Muscle layer of colon (tissue), 2 donors: ENCODE results near the gene GEMIN7.

Experiments used
- H3K27ac ChIP-seq: one replicate; pipeline ENCODE4 v1.7.0; 2013; ENCODE audit warnings: low read depth, mild to moderate bottlenecking, low read length, moderate library complexity
- H3K27me3 ChIP-seq, 2 donors: one replicate each; pipeline ENCODE4 v1.7.0; 2013; ENCODE audit warnings: low read length in 2 of 2, mild to moderate bottlenecking in 2 of 2; ENCODE audit not compliant: insufficient read depth in 2 of 2, control insufficient read depth in 1 of 2
- H3K36me3 ChIP-seq: one replicate; pipeline ENCODE4 v1.7.0; 2013; ENCODE audit warnings: mild to moderate bottlenecking, low read length; ENCODE audit not compliant: insufficient read depth
- H3K4me1 ChIP-seq: one replicate; pipeline ENCODE4 v1.7.0; 2013; ENCODE audit warnings: mild to moderate bottlenecking, low read length; ENCODE audit not compliant: insufficient read depth
- H3K4me3 ChIP-seq, 2 donors: one replicate each; pipeline ENCODE4 v1.7.0; 2013; ENCODE audit warnings: low read length in 2 of 2, low read depth in 1 of 2, mild to moderate bottlenecking in 1 of 2, moderate library complexity in 1 of 2
- H3K9ac ChIP-seq: one replicate; pipeline ENCODE4 v1.7.0; 2013; ENCODE audit warnings: low read length
- H3K9me3 ChIP-seq: one replicate; pipeline ENCODE4 v1.7.0; 2013; ENCODE audit warnings: mild to moderate bottlenecking, low read length
- donor health status: abdominal sarcoma.
- donor health status: Adenocarcinoma of cecum.

Gene GEMIN7

GRCh38 chr19:45094137-45094536 is 15.1 kb downstream of the GEMIN7 start:
- H3K36me3 ChIP-seq, result no peaks in the 10 kb centered on the region
- peaks cover 58% of the 10 kb centered on the region for H3K4me1 ChIP-seq
- H3K9ac ChIP-seq, result peak overlapping the region; percentile 97
- H3K27ac ChIP-seq, result no peak overlapping the region
- no peaks in the 10 kb centered on the region for H3K27me3 ChIP-seq
- no peaks in the 10 kb centered on the region for H3K9me3 ChIP-seq
- peak overlapping the region; percentile 89 to 90 for H3K4me3 ChIP-seq

DNA sequence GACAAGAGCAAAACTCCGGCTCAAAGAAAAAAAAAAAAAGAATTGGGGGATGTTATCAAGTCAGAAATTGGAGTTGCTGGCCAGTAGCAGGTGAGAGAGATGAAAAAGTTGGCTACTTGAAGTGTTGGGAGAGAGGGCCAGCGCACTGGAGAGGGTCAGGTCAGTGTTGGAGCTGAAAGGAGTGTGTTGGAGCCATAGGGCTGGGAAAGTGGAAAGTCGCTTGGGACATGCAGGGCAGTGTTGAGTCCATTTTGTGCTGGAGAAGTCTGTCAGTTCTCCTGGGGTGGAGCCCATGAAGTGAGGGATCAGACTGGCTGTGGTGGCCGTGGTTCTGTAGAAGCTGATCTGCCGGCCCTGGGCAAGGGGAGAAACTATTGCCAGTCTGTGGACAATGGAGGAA is 15.6 kb downstream of the GEMIN7 start:
- no peak overlapping the region for H3K27ac ChIP-seq
- H3K27me3 ChIP-seq, result no peaks in the 10 kb centered on the region
- H3K4me1 ChIP-seq, result peaks cover 62% of the 10 kb centered on the region
- H3K9me3 ChIP-seq, result no peaks in the 10 kb centered on the region
- H3K4me3 ChIP-seq, result peak overlapping the region in 1 of 2 donors; percentile 89
- H3K36me3 ChIP-seq, result no peaks in the 10 kb centered on the region
- no peak overlapping the region for H3K9ac ChIP-seq

DNA sequence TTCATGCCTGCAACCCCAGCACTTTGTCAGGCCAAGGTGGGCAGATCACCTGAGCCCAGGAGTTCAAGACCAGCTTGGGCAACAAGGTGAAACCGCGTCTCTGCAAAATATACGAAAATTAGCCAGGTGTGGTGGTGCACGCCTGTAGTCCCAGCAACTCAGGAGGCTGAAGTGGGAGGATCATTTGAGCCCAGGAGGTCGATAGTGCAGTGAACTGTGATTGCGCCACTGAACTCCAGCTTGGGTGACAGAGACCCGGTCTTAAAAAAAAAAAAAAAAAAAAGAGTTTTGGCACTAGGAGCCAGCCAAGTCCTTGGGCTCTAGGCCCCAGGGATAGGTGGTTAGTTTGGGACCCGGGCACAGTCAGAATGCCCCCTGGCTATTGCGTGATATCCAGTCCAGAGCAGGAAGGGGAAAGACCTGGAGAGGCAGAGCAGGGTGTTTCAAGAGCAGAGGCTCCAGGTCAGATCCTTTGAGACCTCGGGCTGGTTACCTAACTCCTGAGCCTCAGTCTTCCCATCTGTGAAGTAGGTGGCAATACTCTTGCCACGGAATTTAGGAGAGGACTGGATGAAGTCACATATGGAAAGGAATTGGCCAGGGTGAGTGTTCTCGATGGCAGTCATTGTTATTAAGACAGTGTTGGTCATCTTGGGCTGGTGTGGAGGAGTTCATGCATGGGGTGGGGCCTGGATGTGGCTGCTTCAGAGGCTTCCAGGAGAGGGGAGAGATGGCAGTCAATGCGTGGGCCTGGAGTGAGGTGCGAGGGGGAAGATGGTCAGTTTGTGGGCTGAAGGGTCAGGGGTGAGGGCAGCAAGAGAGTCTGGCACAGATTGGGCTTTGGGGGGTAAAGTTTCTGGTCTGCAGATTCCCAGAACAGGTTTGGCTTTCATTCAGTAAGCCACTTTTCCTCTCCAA is 16.7 kb downstream of the GEMIN7 start:
- H3K36me3 ChIP-seq, result no peaks in the 10 kb centered on the region
- H3K4me1 ChIP-seq, result peaks cover 60% of the 10 kb centered on the region
- H3K9me3 ChIP-seq, result no peaks in the 10 kb centered on the region
- H3K4me3 ChIP-seq, result no peak overlapping the region
- H3K27me3 ChIP-seq, result no peaks in the 10 kb centered on the region
- no peak overlapping the region for H3K9ac ChIP-seq
- H3K27ac ChIP-seq, result no peak overlapping the region

DNA sequence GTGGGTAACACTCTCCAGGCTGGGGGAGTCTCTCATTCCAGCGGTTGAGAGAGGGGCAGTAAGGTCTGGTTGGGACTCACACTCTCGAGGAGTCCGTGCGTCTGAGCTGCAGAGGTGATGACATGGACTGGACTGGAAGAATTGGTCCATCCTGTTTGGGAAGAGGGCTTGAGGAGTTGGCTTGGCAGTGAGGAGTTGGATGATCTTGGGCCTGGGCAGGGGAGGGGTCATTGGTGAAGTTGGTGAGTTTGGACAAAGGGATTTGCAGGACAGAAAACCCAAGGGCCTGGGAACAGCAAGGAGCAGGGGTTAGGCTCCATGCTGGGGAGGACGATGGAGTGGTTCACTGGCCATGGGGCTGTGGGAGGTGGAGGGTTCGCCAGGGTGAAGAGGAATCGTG is 17.6 kb downstream of the GEMIN7 start:
- Histone ChIP-seq H3K4me1 (peaks cover 56% of the 10 kb centered on the region), H3K4me3 (no peak overlapping the region), H3K9me3 (no peaks in the 10 kb centered on the region), H3K27me3 (no peaks in the 10 kb centered on the region), H3K36me3 (no peaks in the 10 kb centered on the region), H3K9ac (no peak overlapping the region), H3K27ac (no peak overlapping the region)

DNA sequence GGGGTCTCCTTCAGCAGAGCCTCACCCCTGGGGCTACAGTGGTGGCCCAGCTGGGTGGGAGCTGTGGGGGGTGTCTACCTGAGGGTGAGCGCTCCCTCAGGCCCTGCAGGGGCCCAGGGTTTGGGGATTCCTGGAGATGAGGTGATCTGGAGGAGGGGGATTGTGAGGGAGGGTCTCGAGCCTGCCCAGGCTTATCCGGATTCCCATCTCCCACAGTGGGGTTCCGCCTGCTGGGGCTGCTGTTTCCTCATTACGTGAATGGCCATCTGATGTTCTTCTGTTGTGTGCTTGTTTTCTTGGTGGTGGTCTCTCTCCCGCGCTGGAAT is 18.4 kb downstream of the GEMIN7 start:
- Histone ChIP-seq H3K4me1 (peaks cover 56% of the 10 kb centered on the region), H3K9me3 (no peaks in the 10 kb centered on the region), H3K4me3 (no peak overlapping the region), H3K27me3 (no peaks in the 10 kb centered on the region), H3K36me3 (no peaks in the 10 kb centered on the region), H3K9ac (no peak overlapping the region), H3K27ac (no peak overlapping the region)

GRCh38 chr19:45097776-45098520 is 18.9 kb downstream of the GEMIN7 start:
- Histone ChIP-seq H3K27me3 (no peaks in the 10 kb centered on the region), H3K9me3 (no peaks in the 10 kb centered on the region), H3K9ac (no peak overlapping the region), H3K27ac (no peak overlapping the region), H3K4me3 (no peak overlapping the region), H3K4me1 (peaks cover 56% of the 10 kb centered on the region), H3K36me3 (no peaks in the 10 kb centered on the region)

GRCh38 chr19:45098521-45099466 is 19.7 kb downstream of the GEMIN7 start:
- H3K27me3 ChIP-seq, result no peaks in the 10 kb centered on the region
- peaks cover 56% of the 10 kb centered on the region for H3K4me1 ChIP-seq
- no peaks in the 10 kb centered on the region for H3K9me3 ChIP-seq
- no peak overlapping the region for H3K4me3 ChIP-seq
- H3K36me3 ChIP-seq, result no peaks in the 10 kb centered on the region
- H3K9ac ChIP-seq, result no peak overlapping the region
- H3K27ac ChIP-seq, result no peak overlapping the region

DNA sequence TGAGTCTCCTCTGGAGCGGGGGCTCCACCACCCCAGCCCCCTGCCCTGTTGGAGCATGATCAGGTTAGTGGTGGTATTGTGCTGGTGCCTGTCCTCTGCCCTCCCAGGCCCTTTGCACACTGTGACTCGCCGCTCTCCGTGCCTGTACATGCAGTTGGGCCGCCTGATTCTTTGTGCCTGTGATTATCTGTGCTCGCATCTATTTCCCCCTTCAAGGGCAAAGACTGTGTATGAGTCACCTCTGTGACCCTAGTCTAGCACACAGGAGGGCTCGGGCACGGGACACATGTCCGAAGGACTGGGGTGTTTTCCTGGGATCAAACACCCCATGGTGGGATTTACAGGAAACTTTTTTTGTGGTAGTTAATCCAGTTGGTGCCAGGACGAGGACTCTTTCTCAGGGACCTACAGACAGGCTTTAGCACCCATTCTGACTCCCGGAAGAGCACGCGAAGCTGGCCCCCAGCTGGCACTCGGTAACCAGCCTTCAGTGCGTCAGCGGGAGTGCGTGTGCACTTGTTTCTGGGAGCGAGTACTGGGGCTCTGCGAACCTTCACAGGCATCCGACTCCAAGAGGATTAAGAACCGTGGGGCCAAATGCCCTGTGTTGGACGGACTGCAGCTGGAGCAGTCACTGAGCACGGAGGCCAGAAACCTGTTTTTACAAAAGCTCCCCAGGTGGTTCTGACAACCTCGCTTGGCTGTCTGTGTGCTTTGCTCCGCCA is 20.6 kb downstream of the GEMIN7 start:
- Histone ChIP-seq H3K27ac (no peak overlapping the region), H3K4me1 (peaks cover 49% of the 10 kb centered on the region), H3K4me3 (no peak overlapping the region), H3K9ac (no peak overlapping the region), H3K9me3 (no peaks in the 10 kb centered on the region), H3K36me3 (no peaks in the 10 kb centered on the region), H3K27me3 (no peaks in the 10 kb centered on the region)

- Histone ChIP-seq H3K9ac (no peak overlapping the region), H3K27me3 (no peaks in the 10 kb centered on the region), H3K36me3 (no peaks in the 10 kb centered on the region), H3K9me3 (no peaks in the 10 kb centered on the region), H3K27ac (no peak overlapping the region), H3K4me3 (no peak overlapping the region), H3K4me1 (peaks cover 43% of the 10 kb centered on the region)
Observed at GRCh38 chr19:45100201-45100600, 21.1 kb downstream of the GEMIN7 start.

- H3K9me3 ChIP-seq, result no peaks in the 10 kb centered on the region
- no peak overlapping the region for H3K27ac ChIP-seq
- H3K4me1 ChIP-seq, result peaks cover 36% of the 10 kb centered on the region
- H3K4me3 ChIP-seq, result no peak overlapping the region
- H3K27me3 ChIP-seq, result no peaks in the 10 kb centered on the region
- no peaks in the 10 kb centered on the region for H3K36me3 ChIP-seq
- no peak overlapping the region for H3K9ac ChIP-seq
Observed at GRCh38 chr19:45100846-45101252, 21.8 kb downstream of the GEMIN7 start.
